ENCODE data around the gene CDS1. TPM values are rescaled to one million over a fixed set of nuclear protein-coding genes. Genes with fewer than 3 reads are reported as not detected.

CDS1 gene
- total RNA-seq, 1 donor from 2014 or later: 18.8 TPM

DNA sequence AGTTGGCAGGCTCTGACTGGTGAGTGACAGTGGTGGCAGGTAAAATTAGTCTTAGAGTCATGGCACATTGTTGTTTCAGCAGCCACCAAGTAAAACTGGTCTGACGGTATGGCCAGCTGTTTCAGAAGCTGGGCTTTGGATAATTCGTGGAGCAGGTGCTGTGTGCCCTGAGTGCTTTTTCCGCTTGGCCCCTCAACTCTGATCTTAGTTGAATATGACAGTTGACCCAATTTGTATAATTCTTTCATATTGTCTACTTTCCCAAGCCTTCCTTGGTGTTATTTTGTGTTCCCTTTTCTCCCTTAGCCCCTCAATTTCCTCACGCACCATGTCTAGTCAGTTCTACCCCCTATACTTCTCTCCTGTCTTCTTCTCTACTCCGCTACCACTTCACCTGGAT is 32.0 kb downstream of the CDS1 start:
- no peak for DNase-seq (ENCODE audit: low read depth)
- H3K36me3 ChIP-seq (ENCODE audit: control insufficient read depth, insufficient read depth, low read length): no peaks in the 10 kb centered on the region

DNA sequence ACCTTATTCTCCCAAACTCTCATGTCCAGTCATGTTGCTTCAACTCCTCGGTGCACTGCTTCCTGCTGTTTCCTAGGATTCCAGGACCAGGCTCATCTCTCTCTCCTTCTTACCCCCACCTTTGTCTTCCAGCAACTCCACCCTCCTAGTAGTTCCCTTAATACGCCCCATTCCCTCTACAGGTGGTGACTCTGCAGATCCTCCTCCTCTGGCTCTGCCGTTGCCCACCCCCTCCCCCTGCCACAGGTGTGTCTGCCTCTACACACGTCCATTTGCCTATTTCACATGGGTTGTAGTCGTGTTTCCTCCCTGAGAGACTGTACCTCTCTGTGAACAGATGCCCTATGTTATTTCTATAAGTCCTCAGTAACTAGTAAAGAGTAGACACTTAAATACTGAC is 32.4 kb downstream of the CDS1 start:
- no peak for DNase-seq (ENCODE audit: low read depth)
- H3K36me3 ChIP-seq (ENCODE audit: control insufficient read depth, insufficient read depth, low read length): no peaks in the 10 kb centered on the region
- H3K27me3 ChIP-seq (ENCODE audit: control insufficient read depth, insufficient read depth, low read length): no peaks in the 10 kb centered on the region
- H3K4me3 ChIP-seq (ENCODE audit: low read depth, low read length): no peak overlapping the region
- TF ChIP-seq, protein P1, sequence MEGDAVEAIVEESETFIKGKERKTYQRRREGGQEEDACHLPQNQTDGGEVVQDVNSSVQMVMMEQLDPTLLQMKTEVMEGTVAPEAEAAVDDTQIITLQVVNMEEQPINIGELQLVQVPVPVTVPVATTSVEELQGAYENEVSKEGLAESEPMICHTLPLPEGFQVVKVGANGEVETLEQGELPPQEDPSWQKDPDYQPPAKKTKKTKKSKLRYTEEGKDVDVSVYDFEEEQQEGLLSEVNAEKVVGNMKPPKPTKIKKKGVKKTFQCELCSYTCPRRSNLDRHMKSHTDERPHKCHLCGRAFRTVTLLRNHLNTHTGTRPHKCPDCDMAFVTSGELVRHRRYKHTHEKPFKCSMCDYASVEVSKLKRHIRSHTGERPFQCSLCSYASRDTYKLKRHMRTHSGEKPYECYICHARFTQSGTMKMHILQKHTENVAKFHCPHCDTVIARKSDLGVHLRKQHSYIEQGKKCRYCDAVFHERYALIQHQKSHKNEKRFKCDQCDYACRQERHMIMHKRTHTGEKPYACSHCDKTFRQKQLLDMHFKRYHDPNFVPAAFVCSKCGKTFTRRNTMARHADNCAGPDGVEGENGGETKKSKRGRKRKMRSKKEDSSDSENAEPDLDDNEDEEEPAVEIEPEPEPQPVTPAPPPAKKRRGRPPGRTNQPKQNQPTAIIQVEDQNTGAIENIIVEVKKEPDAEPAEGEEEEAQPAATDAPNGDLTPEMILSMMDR (IDR thresholded peaks at IDR 0.05; ENCODE audit: insufficient read depth, low read length, poor library complexity, severe bottlenecking): no peak

More for the DNA sequence above, 32.0 kb downstream of the CDS1 start:
- TF ChIP-seq, protein P1 (IDR thresholded peaks at IDR 0.05; ENCODE audit: insufficient read depth, low read length, poor library complexity, severe bottlenecking): no peak
- H3K27me3 ChIP-seq (ENCODE audit: control insufficient read depth, insufficient read depth, low read length): no peaks in the 10 kb centered on the region
- no peak overlapping the region for H3K4me3 ChIP-seq (ENCODE audit: low read depth, low read length)

DNA sequence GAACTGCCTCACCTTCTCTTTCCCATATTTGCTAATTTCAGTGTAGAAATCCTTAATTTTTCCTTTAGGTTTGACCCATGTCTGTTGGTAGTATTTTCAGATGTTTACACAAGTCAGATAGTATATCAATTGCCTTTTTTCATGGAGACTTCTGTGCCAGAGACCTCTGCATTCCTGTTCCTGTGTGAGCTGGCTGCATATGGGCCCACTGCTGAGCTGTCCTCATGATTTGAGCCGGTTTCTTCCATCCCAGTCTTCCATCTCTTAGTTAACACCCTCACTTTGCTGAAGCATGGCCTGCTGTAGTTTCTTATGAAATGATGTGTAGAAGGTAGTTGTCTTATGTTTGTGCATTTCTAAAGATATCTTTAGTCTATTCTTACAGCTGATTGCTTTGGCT is 40.0 kb downstream of the CDS1 start:
- Histone ChIP-seq H3K27me3 (ENCODE audit: control insufficient read depth, insufficient read depth, low read length) (no peaks in the 10 kb centered on the region), H3K36me3 (ENCODE audit: control insufficient read depth, insufficient read depth, low read length) (no peaks in the 10 kb centered on the region), H3K4me3 (ENCODE audit: low read depth, low read length) (no peak overlapping the region)
- DNase-seq (ENCODE audit: low read depth): no peak
- TF ChIP-seq, protein P1 (IDR thresholded peaks at IDR 0.05; ENCODE audit: insufficient read depth, low read length, poor library complexity, severe bottlenecking): no peak

- Histone ChIP-seq H3K4me3 (ENCODE audit: low read depth, low read length) (no peak overlapping the region), H3K36me3 (ENCODE audit: control insufficient read depth, insufficient read depth, low read length) (no peaks in the 10 kb centered on the region), H3K27me3 (ENCODE audit: control insufficient read depth, insufficient read depth, low read length) (no peaks in the 10 kb centered on the region)
- TF ChIP-seq, protein P1 (IDR thresholded peaks at IDR 0.05; ENCODE audit: insufficient read depth, low read length, poor library complexity, severe bottlenecking): no peak
- no peak for DNase-seq (ENCODE audit: low read depth)
These were observed 40.7 kb downstream of the CDS1 start for GRCh38 chr4:84623661-84624060.

GRCh38 chr4:84626673-84627072 is 43.7 kb downstream of the CDS1 start:
- Histone ChIP-seq H3K36me3 (ENCODE audit: control insufficient read depth, insufficient read depth, low read length) (no peaks in the 10 kb centered on the region), H3K4me3 (ENCODE audit: low read depth, low read length) (no peak overlapping the region), H3K27me3 (ENCODE audit: control insufficient read depth, insufficient read depth, low read length) (no peaks in the 10 kb centered on the region)
- DNase-seq (ENCODE audit: low read depth): no peak
- TF ChIP-seq, protein P1 (IDR thresholded peaks at IDR 0.05; ENCODE audit: insufficient read depth, low read length, poor library complexity, severe bottlenecking): no peak

DNA sequence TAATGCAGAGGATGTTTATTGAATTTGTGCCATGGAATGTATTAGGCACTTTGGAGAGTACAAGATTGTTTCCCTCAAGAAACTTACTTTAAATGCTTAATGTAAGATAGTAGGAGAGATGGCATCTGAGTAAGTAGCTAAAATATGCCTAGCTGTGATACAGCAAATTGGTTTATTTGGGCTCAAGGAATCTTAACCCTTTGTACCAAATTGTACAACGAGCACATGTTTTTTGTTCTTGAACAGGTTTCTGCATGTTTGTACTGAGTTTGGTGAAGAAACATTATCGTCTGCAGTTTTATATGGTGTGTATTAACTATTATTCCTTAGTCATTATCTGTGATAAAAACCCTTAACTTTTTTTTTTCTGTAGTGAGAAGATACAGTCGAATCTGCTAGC is 48.6 kb downstream of the CDS1 start:
- TF ChIP-seq, protein P1 (IDR thresholded peaks at IDR 0.05; ENCODE audit: insufficient read depth, low read length, poor library complexity, severe bottlenecking): no peak
- H3K4me3 ChIP-seq (ENCODE audit: low read depth, low read length): no peak overlapping the region
- H3K36me3 ChIP-seq (ENCODE audit: control insufficient read depth, insufficient read depth, low read length): no peaks in the 10 kb centered on the region
- H3K27me3 ChIP-seq (ENCODE audit: control insufficient read depth, insufficient read depth, low read length): no peaks in the 10 kb centered on the region
- DNase-seq (ENCODE audit: low read depth): no peak
